ENCODE data around the gene HERC4. TPM values are rescaled to one million over a fixed set of nuclear protein-coding genes. Genes with fewer than 3 reads are reported as not detected.

Gene HERC4
- total RNA-seq, 1 experiment from 2014 or later, result 36.5 TPM

GRCh38 chr10:67990093-67990492 is 85.0 kb downstream of the HERC4 start:
- TF ChIP-seq CBX3 (IDR thresholded peaks at IDR 0.05; ENCODE audit: low read depth) (no peak), POLR2A (IDR thresholded peaks at IDR 0.05; ENCODE audit: borderline replicate concordance, extremely low read depth, insufficient read depth, insufficient read length) (no peak), ELF1 (IDR thresholded peaks at IDR 0.05; ENCODE audit: borderline replicate concordance, low read depth) (no peak), ATF3 (IDR thresholded peaks at IDR 0.05) (no peak), EZH2 (IDR thresholded peaks at IDR 0.05) (no peak), ZNF274 (IDR thresholded peaks at IDR 0.05; ENCODE audit: low read depth, low read length) (no peak), RAD21 (IDR thresholded peaks at IDR 0.05; ENCODE audit: low read depth) (no peak), EGR1 (IDR thresholded peaks at IDR 0.05; ENCODE audit: low read depth) (no peak), EZH2phosphoT487 (IDR thresholded peaks at IDR 0.05; ENCODE audit: borderline replicate concordance) (no peak), TCF7L2 (IDR thresholded peaks at IDR 0.05; ENCODE audit: borderline replicate concordance, extremely low read depth, insufficient read depth, insufficient read length) (no peak), SIN3A (IDR thresholded peaks at IDR 0.05; ENCODE audit: low read depth) (no peak), POLR2AphosphoS5 (IDR thresholded peaks at IDR 0.05; ENCODE audit: low read depth, low read length) (no peak)
- Histone ChIP-seq H2AFZ (ENCODE audit: low read depth, low read length, poor library complexity, severe bottlenecking) (no peak overlapping the region), H3K9me3 (ENCODE audit: control insufficient read depth in 1 of 2, insufficient read depth in 1 of 2, low read depth in 1 of 2, low read length in 2 of 2) (no peaks in the 10 kb centered on the region), H3K4me1 (ENCODE audit: control insufficient read depth in 1 of 2, insufficient read depth in 2 of 2, low read length in 2 of 2) (no peaks in the 10 kb centered on the region), H3K9me2 (ENCODE audit: insufficient read depth) (no peaks in the 10 kb centered on the region), H3K4me3 (replicated peaks in 1 of 2; ENCODE audit: low read depth in 1 of 2, low read length in 2 of 2) (no peak overlapping the region), H3K4me2 (ENCODE audit: low read length) (no peak overlapping the region), H3K27me3 (ENCODE audit: insufficient read depth, low read length) (no peaks in the 10 kb centered on the region), H3K36me3 (ENCODE audit: control insufficient read depth in 1 of 2, insufficient read depth in 2 of 2, low read length in 2 of 2) (peaks cover 6 to 17% of the 10 kb centered on the region in 2 experiments; a peak in 2 of 4 replicates), H3K9ac (ENCODE audit: low read length) (no peak overlapping the region), H3K27ac (ENCODE audit: low read depth, low read length) (no peak overlapping the region), H4K20me1 (ENCODE audit: insufficient read depth) (no peaks in the 10 kb centered on the region), H3K79me2 (ENCODE audit: insufficient read depth, low read length) (no peaks in the 10 kb centered on the region)
- RAD21 ChIA-PET (ENCODE audit: low non-redundant PET in 1 of 2, low total read pairs in 2 of 2, uncharacterized antibody in 2 of 2, unreplicated experiment in 2 of 2), result no interaction called here
- intact Hi-C loops (cut with micrococcal nuclease), result no loop called here
- BruUV-seq (replicated peaks), result no TSS peak
- DNase-seq (ENCODE audit: low read depth, low spot score), result no peak
- POLR2A ChIA-PET, result no interaction called here
- CTCF ChIA-PET, result no interaction called here
- no peak for ATAC-seq

GRCh38 chr10:67988606-67989005 is 86.5 kb downstream of the HERC4 start:
- POLR2A ChIA-PET, result no interaction called here
- no TSS peak for BruUV-seq (replicated peaks)
- intact Hi-C loops (cut with micrococcal nuclease), result no loop called here

More at GRCh38 chr10:67988606-67989005, 86.5 kb downstream of the HERC4 start:
- no peaks in the 10 kb centered on the region for H3K9me2 ChIP-seq (ENCODE audit: insufficient read depth)
- H3K9ac ChIP-seq (ENCODE audit: low read length), result no peak overlapping the region
- no peak for ATAC-seq
- no peak overlapping the region for H3K4me3 ChIP-seq (replicated peaks in 1 of 2; ENCODE audit: low read depth in 1 of 2, low read length in 2 of 2)
- no peak overlapping the region for H3K4me2 ChIP-seq (ENCODE audit: low read length)
- no peaks in the 10 kb centered on the region for H3K27me3 ChIP-seq (ENCODE audit: insufficient read depth, low read length)
- no peak overlapping the region for H2AFZ ChIP-seq (ENCODE audit: low read depth, low read length, poor library complexity, severe bottlenecking)
- no peak for TF ChIP-seq ZBTB33 (IDR thresholded peaks at IDR 0.05; ENCODE audit: extremely low read depth, insufficient replicate concordance, low read length)
- no peak for TF ChIP-seq FOSL1 (IDR thresholded peaks at IDR 0.05; ENCODE audit: low read depth)
- TF ChIP-seq POLR2A (IDR thresholded peaks at IDR 0.05; ENCODE audit: borderline replicate concordance, extremely low read depth, insufficient read depth, insufficient read length), result no peak
- no peak for TF ChIP-seq ZNF274 (IDR thresholded peaks at IDR 0.05; ENCODE audit: low read depth, low read length)
- TF ChIP-seq CEBPB (IDR thresholded peaks at IDR 0.05; ENCODE audit: low read depth), result no peak
- TF ChIP-seq ZFX (IDR thresholded peaks at IDR 0.05), result no peak
- no peak for TF ChIP-seq EZH2 (IDR thresholded peaks at IDR 0.05)
- H3K9me3 ChIP-seq (ENCODE audit: control insufficient read depth in 1 of 2, insufficient read depth in 1 of 2, low read depth in 1 of 2, low read length in 2 of 2), result no peaks in the 10 kb centered on the region
- no peaks in the 10 kb centered on the region for H3K4me1 ChIP-seq (ENCODE audit: control insufficient read depth in 1 of 2, insufficient read depth in 2 of 2, low read length in 2 of 2)
- H3K27ac ChIP-seq (ENCODE audit: low read depth, low read length), result no peak overlapping the region
- no peak for DNase-seq (ENCODE audit: low read depth, low spot score)
- H3K36me3 ChIP-seq (ENCODE audit: control insufficient read depth in 1 of 2, insufficient read depth in 2 of 2, low read length in 2 of 2), result peaks cover 6 to 17% of the 10 kb centered on the region in 2 experiments; a peak in 2 of 4 replicates
- no peaks in the 10 kb centered on the region for H3K79me2 ChIP-seq (ENCODE audit: insufficient read depth, low read length)
- no peaks in the 10 kb centered on the region for H4K20me1 ChIP-seq (ENCODE audit: insufficient read depth)
- ChIA-PET CTCF (no interaction called here), RAD21 (ENCODE audit: low non-redundant PET in 1 of 2, low total read pairs in 2 of 2, uncharacterized antibody in 2 of 2, unreplicated experiment in 2 of 2) (no interaction called here)
